ENCODE data around the gene ABCC3.

DNA sequence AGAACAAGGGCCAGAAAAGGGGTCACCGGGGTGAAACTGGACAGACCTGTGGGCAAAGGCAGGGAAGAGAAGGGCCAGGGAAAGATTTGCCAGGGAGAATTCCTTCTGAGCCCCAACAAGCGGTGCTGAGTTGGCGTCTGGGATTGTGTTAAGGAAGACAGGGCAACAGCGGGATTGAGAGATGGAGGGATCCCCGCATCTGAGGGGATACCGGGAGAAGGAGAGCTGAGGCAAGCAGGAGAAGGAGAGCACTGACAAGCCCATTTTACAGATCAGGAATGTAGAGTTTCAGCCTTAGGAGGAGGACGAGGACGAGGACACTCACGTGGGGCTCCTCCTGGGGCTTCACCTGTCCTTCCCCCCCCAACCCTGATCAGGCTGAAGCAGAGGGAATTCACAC lies 998 bp upstream of the ABCC3 start:
- TF ChIP-seq, protein P1, sequence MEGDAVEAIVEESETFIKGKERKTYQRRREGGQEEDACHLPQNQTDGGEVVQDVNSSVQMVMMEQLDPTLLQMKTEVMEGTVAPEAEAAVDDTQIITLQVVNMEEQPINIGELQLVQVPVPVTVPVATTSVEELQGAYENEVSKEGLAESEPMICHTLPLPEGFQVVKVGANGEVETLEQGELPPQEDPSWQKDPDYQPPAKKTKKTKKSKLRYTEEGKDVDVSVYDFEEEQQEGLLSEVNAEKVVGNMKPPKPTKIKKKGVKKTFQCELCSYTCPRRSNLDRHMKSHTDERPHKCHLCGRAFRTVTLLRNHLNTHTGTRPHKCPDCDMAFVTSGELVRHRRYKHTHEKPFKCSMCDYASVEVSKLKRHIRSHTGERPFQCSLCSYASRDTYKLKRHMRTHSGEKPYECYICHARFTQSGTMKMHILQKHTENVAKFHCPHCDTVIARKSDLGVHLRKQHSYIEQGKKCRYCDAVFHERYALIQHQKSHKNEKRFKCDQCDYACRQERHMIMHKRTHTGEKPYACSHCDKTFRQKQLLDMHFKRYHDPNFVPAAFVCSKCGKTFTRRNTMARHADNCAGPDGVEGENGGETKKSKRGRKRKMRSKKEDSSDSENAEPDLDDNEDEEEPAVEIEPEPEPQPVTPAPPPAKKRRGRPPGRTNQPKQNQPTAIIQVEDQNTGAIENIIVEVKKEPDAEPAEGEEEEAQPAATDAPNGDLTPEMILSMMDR (conservative IDR thresholded peaks at IDR 0.05 in 1 of 2, IDR thresholded peaks at IDR 0.05 in 1 of 2; ENCODE audit: low read depth in 1 of 2, low read length in 2 of 2) = no peak
- TF ChIP-seq EZH2 (IDR thresholded peaks at IDR 0.05; ENCODE audit: low read length, missing control alignments) = no peak
